AG04449 (cell line): ENCODE data around the gene TTC27.

Experiments
- CTCF ChIA-PET: fragments of 350-600 bp; formaldehyde crosslinking; extraction: SDS; loops from one replicate; lab custom pipeline; 2021; ENCODE audit warnings: antibody characterized with exemption; lab: Yijun Ruan, JAX
- POLR2A ChIA-PET: fragments of 400-600, 350-600 bp; formaldehyde crosslinking; extraction: SDS; loops from one replicate; lab custom pipeline; 2020; ENCODE audit warnings: antibody characterized with exemption, inconsistent platforms; lab: Yijun Ruan, JAX
- DNase-seq: peaks from one replicate; pipeline ENCODE4 v3.0.0-alpha.2; 2010; ENCODE audit warnings: low read depth, low spot score
- H3K4me3 ChIP-seq: 2 replicates; pipeline ENCODE4 v1.5.1; 2011; ENCODE audit warnings: low read depth, mild to moderate bottlenecking, control low read depth, low read length
- TF ChIP-seq, protein P1 (sequence below): IDR thresholded peaks from one replicate; pipeline ENCODE4 v1.5.1; 2011; ENCODE audit warnings: mild to moderate bottlenecking, moderate library complexity, low read length, control low read depth, inconsistent platforms; ENCODE audit not compliant: insufficient read depth; ENCODE audit errors: missing control alignments

The TTC27 gene

DNA sequence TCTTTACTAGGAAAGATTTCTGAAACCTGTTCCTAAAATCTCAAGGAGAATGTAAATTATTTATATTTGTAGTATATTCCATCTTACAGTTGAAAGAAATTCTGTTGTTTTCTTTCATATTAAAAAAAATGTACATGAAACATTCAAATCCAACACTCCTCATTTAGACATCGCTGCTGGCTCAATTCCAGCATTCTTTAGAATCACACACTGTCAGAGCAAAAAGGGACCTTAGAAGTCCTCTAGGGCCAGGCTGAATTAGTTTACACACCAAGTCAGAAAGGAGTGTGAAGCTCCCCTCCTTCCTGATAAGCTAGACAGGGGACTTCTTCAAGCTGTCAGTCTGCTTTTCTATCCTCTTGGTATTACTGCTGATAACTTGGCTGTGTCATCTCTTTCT is 160.3 kb downstream of the TTC27 start:
- TF ChIP-seq, protein P1, sequence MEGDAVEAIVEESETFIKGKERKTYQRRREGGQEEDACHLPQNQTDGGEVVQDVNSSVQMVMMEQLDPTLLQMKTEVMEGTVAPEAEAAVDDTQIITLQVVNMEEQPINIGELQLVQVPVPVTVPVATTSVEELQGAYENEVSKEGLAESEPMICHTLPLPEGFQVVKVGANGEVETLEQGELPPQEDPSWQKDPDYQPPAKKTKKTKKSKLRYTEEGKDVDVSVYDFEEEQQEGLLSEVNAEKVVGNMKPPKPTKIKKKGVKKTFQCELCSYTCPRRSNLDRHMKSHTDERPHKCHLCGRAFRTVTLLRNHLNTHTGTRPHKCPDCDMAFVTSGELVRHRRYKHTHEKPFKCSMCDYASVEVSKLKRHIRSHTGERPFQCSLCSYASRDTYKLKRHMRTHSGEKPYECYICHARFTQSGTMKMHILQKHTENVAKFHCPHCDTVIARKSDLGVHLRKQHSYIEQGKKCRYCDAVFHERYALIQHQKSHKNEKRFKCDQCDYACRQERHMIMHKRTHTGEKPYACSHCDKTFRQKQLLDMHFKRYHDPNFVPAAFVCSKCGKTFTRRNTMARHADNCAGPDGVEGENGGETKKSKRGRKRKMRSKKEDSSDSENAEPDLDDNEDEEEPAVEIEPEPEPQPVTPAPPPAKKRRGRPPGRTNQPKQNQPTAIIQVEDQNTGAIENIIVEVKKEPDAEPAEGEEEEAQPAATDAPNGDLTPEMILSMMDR = no peak
- DNase-seq = no peak
- ChIA-PET POLR2A (no interaction called here), CTCF (interaction anchor here (1.5 to 2.2 kb wide), 2 partner anchors 14 to 246 kb away, joined by 3 to 7 read pairs; no protein-coding TSS in a partner anchor)
- no peak overlapping the region for H3K4me3 ChIP-seq

GRCh38 chr2:32792416-32792815 is 164.6 kb downstream of the TTC27 start:
- TF ChIP-seq, protein P1 = no peak
- CTCF ChIA-PET = interaction anchor here (0.7 to 1.6 kb wide), 2 partner anchors 18 to 21 kb away, joined by 3 read pairs; no protein-coding TSS in a partner anchor
- POLR2A ChIA-PET = no interaction called here
- DNase-seq = no peak
- no peak overlapping the region for H3K4me3 ChIP-seq

DNA sequence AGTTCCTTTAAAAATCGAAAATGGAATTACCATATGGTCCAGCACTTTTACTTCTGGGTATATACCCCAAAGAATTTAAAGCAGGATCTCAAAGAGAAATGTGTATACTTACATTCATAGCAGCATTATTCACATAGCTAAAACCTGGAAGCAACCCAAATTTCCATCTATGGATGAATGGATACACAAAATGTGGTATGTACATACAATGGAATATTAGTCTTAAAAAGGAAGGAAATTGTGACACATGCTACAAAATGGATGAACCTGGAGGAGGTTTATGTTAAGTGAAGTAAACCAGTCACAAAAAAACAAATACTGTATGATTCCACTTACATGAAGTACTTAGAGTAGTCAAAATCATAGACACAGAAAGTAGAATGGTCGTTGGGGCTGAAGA is 171.0 kb downstream of the TTC27 start:
- POLR2A ChIA-PET = no interaction called here
- H3K4me3 ChIP-seq = no peak overlapping the region
- DNase-seq = peak; percentile 29
- TF ChIP-seq, protein P1 = no peak
- CTCF ChIA-PET = interaction anchor here (0.9 to 1.7 kb wide), 3 partner anchors 12 to 23 kb away, joined by 3 to 4 read pairs (median 3); no protein-coding TSS in a partner anchor

- no peak overlapping the region for H3K4me3 ChIP-seq
- CTCF ChIA-PET = interaction anchor here (1.0 kb wide), 1 partner anchor 9 kb away, joined by 4 read pairs; no protein-coding TSS in a partner anchor
- POLR2A ChIA-PET = no interaction called here
- TF ChIP-seq, protein P1 = no peak
- no peak for DNase-seq
Measured at GRCh38 chr2:32801741-32802140, 173.9 kb downstream of the TTC27 start.

GRCh38 chr2:32802877-32803276 is 175.0 kb downstream of the TTC27 start:
- CTCF ChIA-PET = no interaction called here
- no peak for DNase-seq

DNA sequence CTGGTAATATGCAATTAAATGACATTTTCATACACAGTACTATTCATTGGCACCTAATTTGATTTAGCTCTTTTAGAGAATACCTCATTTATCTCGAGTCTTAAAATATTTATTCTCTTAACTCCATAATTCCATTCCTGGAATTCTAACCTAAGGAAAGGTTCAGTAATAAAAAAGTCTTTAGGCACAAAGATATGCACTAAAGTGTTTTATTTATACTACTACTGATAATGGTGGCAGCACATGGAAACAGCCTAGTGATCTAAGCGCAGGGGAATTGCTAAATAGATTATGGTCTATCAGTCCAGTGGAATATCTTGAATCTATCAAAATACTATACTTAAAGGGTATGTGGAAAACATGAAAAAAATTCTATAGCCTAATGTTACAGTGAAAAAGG is 176.4 kb downstream of the TTC27 start:
- POLR2A ChIA-PET = no interaction called here
- TF ChIP-seq, protein P1 = no peak
- H3K4me3 ChIP-seq = no peak overlapping the region
- CTCF ChIA-PET = interaction anchor here (0.9 to 2.1 kb wide), 2 partner anchors 141 to 229 kb away, joined by 3 to 5 read pairs; no protein-coding TSS in a partner anchor
- no peak for DNase-seq

More at GRCh38 chr2:32802877-32803276, 175.0 kb downstream of the TTC27 start:
- POLR2A ChIA-PET = no interaction called here
- TF ChIP-seq, protein P1 = no peak
- no peak overlapping the region for H3K4me3 ChIP-seq
